Measurements from ENCODE around the gene NAALADL2. TPM values are rescaled to one million over a fixed set of nuclear protein-coding genes. Genes with fewer than 3 reads are reported as not detected.
"Not testable (repeated sequence)": the region's sequence is repeated elsewhere in the genome, so short reads cannot be mapped to it uniquely, and the experiment has no call there.

The NAALADL2 gene
- total and polyA plus RNA-seq, 2 of the 13 experiments (the other 11 are each of a cell fraction or from before 2014, with no cell fraction given), result 0.08 TPM; not detected in 1

DNA sequence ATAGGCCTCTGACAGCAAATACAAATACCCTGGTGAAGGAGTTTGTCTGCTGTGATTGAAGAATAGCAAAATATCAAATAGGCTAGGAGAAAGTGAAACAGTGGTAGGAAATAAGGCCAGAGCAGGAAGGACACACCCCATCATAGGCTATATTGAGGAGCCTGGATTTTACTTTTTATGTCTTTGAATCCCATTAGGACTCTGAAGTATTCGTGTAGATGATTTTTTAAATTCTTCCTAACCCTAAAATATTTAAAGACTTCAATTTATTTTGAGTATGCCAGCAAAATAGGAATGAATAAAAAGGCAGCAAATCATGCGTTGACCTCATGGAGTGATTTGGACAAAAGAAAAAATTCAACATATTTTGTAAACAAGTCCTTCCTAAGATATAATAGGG, 562.8 kb downstream of the NAALADL2 start (continued):
- TF ChIP-seq, protein P1, sequence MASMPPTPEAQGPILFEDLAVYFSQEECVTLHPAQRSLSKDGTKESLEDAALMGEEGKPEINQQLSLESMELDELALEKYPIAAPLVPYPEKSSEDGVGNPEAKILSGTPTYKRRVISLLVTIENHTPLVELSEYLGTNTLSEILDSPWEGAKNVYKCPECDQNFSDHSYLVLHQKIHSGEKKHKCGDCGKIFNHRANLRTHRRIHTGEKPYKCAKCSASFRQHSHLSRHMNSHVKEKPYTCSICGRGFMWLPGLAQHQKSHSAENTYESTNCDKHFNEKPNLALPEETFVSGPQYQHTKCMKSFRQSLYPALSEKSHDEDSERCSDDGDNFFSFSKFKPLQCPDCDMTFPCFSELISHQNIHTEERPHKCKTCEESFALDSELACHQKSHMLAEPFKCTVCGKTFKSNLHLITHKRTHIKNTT (CRISPR knock-in tag; IDR thresholded peaks at IDR 0.05), result no peak
- TF ChIP-seq, protein P2, sequence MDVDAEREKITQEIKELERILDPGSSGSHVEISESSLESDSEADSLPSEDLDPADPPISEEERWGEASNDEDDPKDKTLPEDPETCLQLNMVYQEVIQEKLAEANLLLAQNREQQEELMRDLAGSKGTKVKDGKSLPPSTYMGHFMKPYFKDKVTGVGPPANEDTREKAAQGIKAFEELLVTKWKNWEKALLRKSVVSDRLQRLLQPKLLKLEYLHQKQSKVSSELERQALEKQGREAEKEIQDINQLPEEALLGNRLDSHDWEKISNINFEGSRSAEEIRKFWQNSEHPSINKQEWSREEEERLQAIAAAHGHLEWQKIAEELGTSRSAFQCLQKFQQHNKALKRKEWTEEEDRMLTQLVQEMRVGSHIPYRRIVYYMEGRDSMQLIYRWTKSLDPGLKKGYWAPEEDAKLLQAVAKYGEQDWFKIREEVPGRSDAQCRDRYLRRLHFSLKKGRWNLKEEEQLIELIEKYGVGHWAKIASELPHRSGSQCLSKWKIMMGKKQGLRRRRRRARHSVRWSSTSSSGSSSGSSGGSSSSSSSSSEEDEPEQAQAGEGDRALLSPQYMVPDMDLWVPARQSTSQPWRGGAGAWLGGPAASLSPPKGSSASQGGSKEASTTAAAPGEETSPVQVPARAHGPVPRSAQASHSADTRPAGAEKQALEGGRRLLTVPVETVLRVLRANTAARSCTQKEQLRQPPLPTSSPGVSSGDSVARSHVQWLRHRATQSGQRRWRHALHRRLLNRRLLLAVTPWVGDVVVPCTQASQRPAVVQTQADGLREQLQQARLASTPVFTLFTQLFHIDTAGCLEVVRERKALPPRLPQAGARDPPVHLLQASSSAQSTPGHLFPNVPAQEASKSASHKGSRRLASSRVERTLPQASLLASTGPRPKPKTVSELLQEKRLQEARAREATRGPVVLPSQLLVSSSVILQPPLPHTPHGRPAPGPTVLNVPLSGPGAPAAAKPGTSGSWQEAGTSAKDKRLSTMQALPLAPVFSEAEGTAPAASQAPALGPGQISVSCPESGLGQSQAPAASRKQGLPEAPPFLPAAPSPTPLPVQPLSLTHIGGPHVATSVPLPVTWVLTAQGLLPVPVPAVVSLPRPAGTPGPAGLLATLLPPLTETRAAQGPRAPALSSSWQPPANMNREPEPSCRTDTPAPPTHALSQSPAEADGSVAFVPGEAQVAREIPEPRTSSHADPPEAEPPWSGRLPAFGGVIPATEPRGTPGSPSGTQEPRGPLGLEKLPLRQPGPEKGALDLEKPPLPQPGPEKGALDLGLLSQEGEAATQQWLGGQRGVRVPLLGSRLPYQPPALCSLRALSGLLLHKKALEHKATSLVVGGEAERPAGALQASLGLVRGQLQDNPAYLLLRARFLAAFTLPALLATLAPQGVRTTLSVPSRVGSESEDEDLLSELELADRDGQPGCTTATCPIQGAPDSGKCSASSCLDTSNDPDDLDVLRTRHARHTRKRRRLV (CRISPR knock-in tag; IDR thresholded peaks at IDR 0.05), result no peak
- no peak for TF ChIP-seq TP53 (CRISPR knock-in tag; conservative IDR thresholded peaks at IDR 0.05)
- TF ChIP-seq HNRNPH1 (optimal IDR thresholded peaks at IDR 0.05; ENCODE audit: low read depth, low read length), result no peak
- TF ChIP-seq ATF7 (IDR thresholded peaks at IDR 0.05), result no peak
- no peak for TF ChIP-seq ATF7 (CRISPR knock-in tag; IDR thresholded peaks at IDR 0.05)
- TF ChIP-seq KDM6A (CRISPR knock-in tag; IDR thresholded peaks at IDR 0.05; ENCODE audit: low read depth), result no peak

DNA sequence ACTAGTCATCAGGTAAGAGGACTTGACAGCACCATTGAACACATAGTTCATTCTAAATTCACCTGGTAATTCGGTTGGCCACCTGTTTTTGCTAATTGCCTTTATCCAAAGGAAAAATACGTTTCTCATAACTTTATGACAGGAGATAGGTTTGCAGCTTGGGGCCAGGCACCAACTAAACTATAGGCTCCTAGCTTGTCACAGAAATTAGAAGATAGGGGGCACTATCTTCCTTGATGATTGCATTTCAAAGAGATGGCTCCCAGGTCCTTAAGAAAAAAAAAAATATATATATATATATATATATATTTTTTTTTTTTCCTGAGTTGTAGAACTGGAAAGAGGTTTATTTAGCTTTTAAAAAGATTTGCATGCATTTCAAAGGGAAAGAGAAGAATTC, 563.6 kb downstream of the NAALADL2 start:
- Histone ChIP-seq H3K79me2 (ENCODE audit: insufficient read depth, low read length) (no peaks in the 10 kb centered on the region), H4K20me1 (ENCODE audit: insufficient read depth, low read length) (no peaks in the 10 kb centered on the region), H3K27me3 (ENCODE audit: control insufficient read depth in 1 of 2, insufficient read depth in 2 of 2, low read length in 2 of 2) (no peaks in the 10 kb centered on the region), H2AFZ (ENCODE audit: low read length) (no peak overlapping the region), H3K9ac (ENCODE audit: insufficient read depth, low read depth, low read length) (no peak overlapping the region), H3K4me1 (ENCODE audit: insufficient read depth, low read length) (no peaks in the 10 kb centered on the region), H3K4me3 (replicated peaks in 1 of 3; ENCODE audit: insufficient read depth in 1 of 3, low read depth in 2 of 3, low read length in 3 of 3) (no peak overlapping the region), H3K4me2 (ENCODE audit: low read depth, low read length) (no peak overlapping the region), H3K9me3 (ENCODE audit: low read length) (no peaks in the 10 kb centered on the region; the same call in 1 of the 2 replicates), H3K36me3 (replicated peaks in 1 of 2; ENCODE audit: control insufficient read depth in 1 of 2, insufficient read depth in 2 of 2, low read length in 2 of 2) (no peaks in the 10 kb centered on the region), H3K27ac (ENCODE audit: extremely low read length, insufficient read depth, low read length) (no peak overlapping the region)
- FAIRE-seq (no peak), DNase-seq (ENCODE audit: low spot score) (no peak), ATAC-seq (no peak)
- CTCF ChIA-PET (ENCODE audit: low intra/inter-chr PET ratio, low total read pairs), result no interaction called here
- TF ChIP-seq SUZ12 (IDR thresholded peaks at IDR 0.05; ENCODE audit: low read depth, low read length) (no peak), IKZF4 (CRISPR knock-in tag; IDR thresholded peaks at IDR 0.05; ENCODE audit: borderline replicate concordance, low read depth, not compliant biosample characterization) (no peak), KLF15 (CRISPR knock-in tag; IDR thresholded peaks at IDR 0.05; ENCODE audit: borderline replicate concordance) (no peak), KLF9 (CRISPR knock-in tag; IDR thresholded peaks at IDR 0.05; ENCODE audit: low read depth) (no peak), PPARG (CRISPR knock-in tag; conservative IDR thresholded peaks at IDR 0.05) (no peak), RBFOX2 (IDR thresholded peaks at IDR 0.05; ENCODE audit: low read depth, low read length) (no peak)
- 0% methylated on average over 2 of the region's 2 CpGs for WGBS (ENCODE audit: low lambda C conversion rate)
- POLR2A ChIA-PET, result no interaction called here
- intact Hi-C loops (cut with micrococcal nuclease; ENCODE audit: unreplicated experiment) (no loop called here), in situ Hi-C loops (cut with HindIII; ENCODE audit: extremely low pct_ligation_motif_present, low pct_unique_long_range_greater_than_20kb) (no loop called here)
- BruUV-seq (replicated peaks), result no TSS peak

DNA sequence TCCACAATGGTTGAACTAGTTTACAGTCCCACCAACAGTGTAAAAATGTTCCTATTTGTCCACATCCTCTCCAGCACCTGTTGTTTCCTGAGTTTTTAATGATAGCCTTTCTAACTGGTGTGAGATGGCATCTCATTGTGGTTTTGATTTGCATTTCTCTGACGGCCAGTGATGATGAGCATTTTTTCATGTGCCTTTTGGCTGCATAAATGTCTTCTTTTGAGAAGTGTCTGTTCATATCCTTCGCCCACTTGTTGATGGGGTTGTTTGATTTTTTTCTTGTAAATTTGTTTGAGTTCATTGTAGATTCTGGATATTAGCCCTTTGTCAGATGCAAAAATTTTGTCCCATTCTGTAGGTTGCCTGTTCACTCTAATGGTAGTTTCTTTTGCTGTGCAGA, 564.7 kb downstream of the NAALADL2 start:
- H3K4me2 ChIP-seq (ENCODE audit: low read depth, low read length); FAIRE-seq; H3K9ac ChIP-seq (ENCODE audit: insufficient read depth, low read depth, low read length); H4K20me1 ChIP-seq (ENCODE audit: insufficient read depth, low read length); BruUV-seq (replicated peaks); ATAC-seq; H3K4me3 ChIP-seq (replicated peaks in 1 of 3; ENCODE audit: insufficient read depth in 1 of 3, low read depth in 2 of 3, low read length in 3 of 3); in situ Hi-C loops (cut with HindIII; ENCODE audit: extremely low pct_ligation_motif_present, low pct_unique_long_range_greater_than_20kb); H2AFZ ChIP-seq (ENCODE audit: low read length); H3K27me3 ChIP-seq (ENCODE audit: control insufficient read depth in 1 of 2, insufficient read depth in 2 of 2, low read length in 2 of 2); H3K36me3 ChIP-seq (replicated peaks in 1 of 2; ENCODE audit: control insufficient read depth in 1 of 2, insufficient read depth in 2 of 2, low read length in 2 of 2); POLR2A ChIA-PET; H3K9me3 ChIP-seq (ENCODE audit: low read length); H3K4me1 ChIP-seq (ENCODE audit: insufficient read depth, low read length); intact Hi-C loops (cut with micrococcal nuclease; ENCODE audit: unreplicated experiment); H3K27ac ChIP-seq (ENCODE audit: extremely low read length, insufficient read depth, low read length); DNase-seq (ENCODE audit: low spot score); CTCF ChIA-PET (ENCODE audit: low intra/inter-chr PET ratio, low total read pairs); H3K79me2 ChIP-seq (ENCODE audit: insufficient read depth, low read length): not testable (repeated sequence)
- WGBS (ENCODE audit: low lambda C conversion rate), result 21% methylated on average over 2 of the region's 2 CpGs
